Epithelial cell of prostate (primary cell): ENCODE data around the gene CHMP4B.

ENCODE experiments used
- DNase-seq: peaks from one replicate; pipeline ENCODE4 v3.0.0-alpha.2; 2011; ENCODE audit warnings: low read depth, low spot score
- H3K27ac ChIP-seq: fragments of 450-650 bp; 2 replicates; pipeline ENCODE4 v1.5.1; 2017; ENCODE audit warnings: mild to moderate bottlenecking

CHMP4B gene

GRCh38 chr20:33810885-33811775 lies at the start of gene CHMP4B:
TSS of gene CHMP4B (plus strand) at chr20:33811348. CDS start at chr20:33811469, 121 bp downstream.
- peak within 1 kb of the TSS; percentile 94 for H3K27ac ChIP-seq
- peak; percentile 91 for DNase-seq

DNA sequence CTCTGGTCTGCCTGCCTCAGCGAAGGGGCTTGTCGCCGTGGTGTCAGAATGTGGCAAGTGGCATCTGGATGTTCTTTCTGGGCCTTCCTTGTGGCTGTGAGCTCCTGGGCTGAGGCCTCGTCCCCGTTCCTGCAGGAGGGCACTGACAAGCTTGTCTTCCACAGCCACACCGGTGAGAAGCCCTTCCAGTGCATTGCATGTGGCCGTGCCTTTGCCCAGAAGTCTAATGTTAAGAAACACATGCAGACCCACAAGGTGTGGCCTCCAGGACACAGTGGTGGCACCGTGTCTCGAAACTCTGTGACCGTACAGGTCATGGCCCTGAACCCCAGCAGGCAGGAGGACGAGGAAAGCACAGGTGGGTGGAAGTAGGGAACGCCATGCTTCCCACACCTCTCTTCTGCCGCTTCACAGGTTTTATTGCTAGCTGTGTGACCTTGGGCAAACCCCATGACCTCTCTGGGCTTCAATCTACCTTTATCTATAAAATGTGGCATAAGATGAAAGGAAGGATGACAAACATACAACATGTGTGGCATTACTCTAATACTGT lies 49.4 kb upstream of the CHMP4B start:
- no peak overlapping the region for H3K27ac ChIP-seq
- DNase-seq = no peak

DNA sequence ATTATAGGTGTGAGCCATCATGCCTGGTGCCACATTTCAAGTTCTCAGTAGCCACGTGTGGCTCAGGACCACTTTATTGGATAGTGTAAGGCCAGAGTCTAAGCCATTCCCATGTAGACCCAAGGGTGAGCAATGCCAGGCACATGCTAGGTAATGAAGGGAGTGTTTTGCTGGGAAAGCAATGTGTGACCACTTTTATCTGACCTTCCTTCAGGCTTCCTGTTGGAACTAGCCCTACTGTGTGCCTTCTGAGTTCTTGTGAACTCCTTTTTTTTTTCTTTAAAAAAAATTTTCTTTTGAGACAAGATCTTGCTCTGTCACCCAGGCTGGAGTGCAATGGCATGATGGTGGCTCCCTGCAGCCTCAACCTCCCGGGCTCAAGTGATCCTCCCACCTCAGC lies 46.0 kb upstream of the CHMP4B start:
- no peak for DNase-seq
- no peak overlapping the region for H3K27ac ChIP-seq

DNA sequence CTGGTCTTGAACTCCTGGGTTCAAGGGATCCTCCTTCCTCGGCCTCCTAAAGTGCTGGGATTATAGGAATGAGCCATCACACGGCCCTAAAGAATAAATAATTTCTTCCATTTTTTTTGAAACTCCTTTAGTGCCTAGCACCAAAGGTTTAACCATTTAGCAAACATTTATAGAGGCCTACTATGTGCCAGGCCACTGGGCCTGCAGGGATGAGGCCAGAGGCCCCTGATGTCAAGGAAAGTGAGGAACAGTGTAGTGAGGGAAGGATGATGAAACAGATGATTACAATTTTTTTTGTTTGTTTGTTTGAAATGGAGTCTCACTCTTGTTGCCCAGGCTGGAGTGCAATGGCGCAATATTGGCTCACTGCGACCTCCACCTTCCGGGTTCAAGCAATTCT lies 45.6 kb upstream of the CHMP4B start:
- no peak for DNase-seq
- H3K27ac ChIP-seq = no peak overlapping the region

DNA sequence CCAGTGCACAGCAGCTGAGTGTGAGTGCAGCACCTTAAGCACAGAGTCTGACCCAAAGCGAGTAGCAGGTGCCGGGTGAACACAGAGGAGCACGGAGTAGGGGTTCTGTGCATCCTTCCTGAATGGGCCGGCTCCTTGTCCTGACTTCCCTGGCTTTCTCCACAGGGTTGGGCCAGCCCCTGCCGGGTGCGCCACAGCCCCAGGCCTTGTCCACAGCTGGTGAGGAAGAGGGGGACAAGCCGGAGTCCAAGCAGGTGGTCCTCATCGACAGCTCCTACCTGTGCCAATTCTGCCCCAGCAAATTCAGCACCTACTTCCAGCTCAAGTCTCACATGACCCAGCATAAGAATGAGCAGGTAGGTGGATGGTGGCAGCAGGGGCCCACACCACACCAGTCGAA lies 44.5 kb upstream of the CHMP4B start:
- DNase-seq = no peak
- H3K27ac ChIP-seq = no peak overlapping the region

GRCh38 chr20:33767777-33768138 lies 43.4 kb upstream of the CHMP4B start:
- no peak overlapping the region for H3K27ac ChIP-seq
- no peak for DNase-seq

DNA sequence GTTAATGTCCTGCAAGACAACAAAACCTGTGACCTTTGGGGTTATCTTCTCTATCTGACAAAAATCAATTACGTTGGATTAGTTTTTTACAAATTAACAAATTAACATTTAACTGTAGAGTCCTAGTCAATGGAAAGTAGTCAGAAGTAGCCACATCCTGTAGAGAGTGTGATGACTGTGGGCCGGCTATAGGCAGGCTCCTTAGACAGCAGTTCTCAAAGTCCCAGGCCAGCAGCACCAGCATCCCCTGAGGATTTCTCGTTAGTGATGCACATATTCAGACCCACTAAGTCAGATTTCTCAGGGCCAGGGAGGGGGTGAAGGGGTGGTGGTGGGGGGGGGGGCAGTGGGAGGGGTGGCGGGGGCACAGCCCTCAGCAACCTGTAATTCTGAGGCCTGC lies 42.1 kb upstream of the CHMP4B start:
- H3K27ac ChIP-seq = no peak overlapping the region
- no peak for DNase-seq

DNA sequence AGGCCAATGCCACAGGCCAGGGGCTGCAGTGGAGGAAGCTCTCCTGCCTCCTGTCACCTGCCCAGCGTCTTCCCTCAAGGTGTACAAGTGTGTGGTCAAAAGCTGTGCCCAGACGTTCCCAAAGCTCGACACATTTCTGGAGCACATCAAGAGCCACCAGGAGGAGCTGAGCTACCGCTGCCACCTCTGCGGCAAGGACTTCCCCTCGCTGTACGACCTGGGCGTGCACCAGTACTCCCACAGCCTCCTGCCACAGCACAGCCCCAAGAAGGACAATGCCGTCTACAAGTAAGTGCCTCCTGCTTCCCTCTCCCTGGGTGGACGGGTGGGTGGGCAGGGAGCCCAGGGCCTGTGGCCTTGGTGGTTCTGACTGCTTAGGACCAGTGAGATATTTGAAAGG lies 41.1 kb upstream of the CHMP4B start:
- DNase-seq = no peak
- H3K27ac ChIP-seq = no peak overlapping the region

GRCh38 chr20:33771938-33772337 lies 39.2 kb upstream of the CHMP4B start:
- no peak overlapping the region for H3K27ac ChIP-seq

GRCh38 chr20:33772439-33772838 lies 38.7 kb upstream of the CHMP4B start:
- H3K27ac ChIP-seq = no peak overlapping the region
- no peak for DNase-seq

More at GRCh38 chr20:33771938-33772337, 39.2 kb upstream of the CHMP4B start:
- no peak for DNase-seq

DNA sequence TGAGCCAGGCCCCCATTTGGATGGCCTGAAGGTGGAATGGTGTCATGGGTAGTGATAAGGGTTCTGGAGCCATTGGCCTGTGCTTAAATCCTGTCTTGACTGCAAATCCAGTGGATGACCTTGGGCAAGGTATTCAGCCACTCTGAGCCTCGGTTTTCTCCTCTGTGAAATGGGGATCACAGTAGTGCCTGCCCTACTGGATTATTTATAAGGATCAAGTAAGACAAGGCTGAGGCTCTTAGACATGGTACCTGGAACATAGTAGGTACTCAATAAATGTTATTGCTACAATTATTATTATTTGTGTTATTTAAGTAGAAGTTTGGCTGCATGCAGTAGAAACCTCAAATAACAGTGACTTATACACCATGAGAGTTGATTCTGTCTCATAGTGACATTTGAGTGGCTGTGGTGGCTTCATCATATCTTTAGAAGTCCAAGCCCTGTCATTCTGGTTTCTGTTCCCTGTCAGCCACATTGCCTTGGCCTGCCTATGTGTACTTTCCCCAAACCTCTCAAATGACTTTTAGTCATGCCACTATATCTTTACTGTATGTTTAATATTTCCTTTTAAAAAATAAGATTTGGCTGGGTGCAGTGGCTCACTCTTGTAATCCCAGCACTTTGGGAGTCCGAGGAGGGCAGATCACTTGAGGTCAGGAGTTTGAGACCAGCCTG lies 37.6 kb upstream of the CHMP4B start:
- no peak for DNase-seq
- no peak overlapping the region for H3K27ac ChIP-seq

GRCh38 chr20:33777816-33778215 lies 33.3 kb upstream of the CHMP4B start:
- no peak overlapping the region for H3K27ac ChIP-seq
- DNase-seq = no peak

GRCh38 chr20:33781133-33781532 lies 30.0 kb upstream of the CHMP4B start:
- H3K27ac ChIP-seq = no peak overlapping the region
- DNase-seq = no peak

GRCh38 chr20:33781945-33782344 lies 29.2 kb upstream of the CHMP4B start:
- H3K27ac ChIP-seq = no peak overlapping the region
- no peak for DNase-seq

GRCh38 chr20:33783256-33783655 lies 27.9 kb upstream of the CHMP4B start:
- H3K27ac ChIP-seq = no peak overlapping the region
- no peak for DNase-seq

- H3K27ac ChIP-seq = no peak overlapping the region
- DNase-seq = no peak
These were observed 27.3 kb upstream of the CHMP4B start for GRCh38 chr20:33783818-33784217.

- DNase-seq = no peak
- no peak overlapping the region for H3K27ac ChIP-seq
These were observed 26.9 kb upstream of the CHMP4B start for GRCh38 chr20:33784225-33784624.

GRCh38 chr20:33785503-33785902 lies 25.6 kb upstream of the CHMP4B start:
- no peak for DNase-seq
- no peak overlapping the region for H3K27ac ChIP-seq

DNA sequence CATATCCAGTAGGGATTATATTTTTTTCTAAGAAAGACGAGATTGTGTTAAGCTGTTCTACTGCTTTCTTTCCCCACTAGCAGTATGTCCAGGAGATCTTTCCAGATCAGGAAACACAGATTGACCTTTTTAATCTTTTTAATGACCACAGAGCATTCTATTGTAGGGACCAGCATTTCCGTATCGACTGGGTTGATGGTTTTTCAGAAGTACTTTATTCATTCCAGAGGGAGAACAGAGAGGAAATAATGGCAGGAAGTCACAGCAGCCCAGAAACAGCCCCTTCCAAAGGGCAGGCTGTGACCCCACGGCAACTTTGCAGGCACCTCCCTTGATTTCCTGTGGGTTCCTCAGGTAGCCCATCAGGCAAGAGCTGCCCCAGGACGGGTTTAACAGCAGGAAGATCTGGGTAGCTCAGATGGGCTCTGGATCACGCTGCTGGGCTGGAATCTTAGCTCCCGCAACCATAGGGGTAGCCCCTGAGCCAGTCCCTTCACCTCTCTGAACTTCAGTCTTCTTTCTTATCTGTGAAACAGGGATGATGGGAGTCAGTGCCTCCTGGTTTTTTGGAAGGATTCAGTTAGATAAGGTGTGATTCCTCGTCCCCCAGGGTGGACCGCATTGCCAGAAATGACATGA lies 23.8 kb upstream of the CHMP4B start:
- no peak overlapping the region for H3K27ac ChIP-seq
- DNase-seq = no peak

- no peak overlapping the region for H3K27ac ChIP-seq
These were observed 22.6 kb upstream of the CHMP4B start for GRCh38 chr20:33788351-33789049.

More at GRCh38 chr20:33788351-33789049, 22.6 kb upstream of the CHMP4B start:
- DNase-seq = no peak
